Hematopoietic multipotent progenitor cell treated with erythropoietin and hydrocortisone succinate and interleukin-3 and kit ligand, for 6 days (in vitro differentiated cells): ENCODE data around the gene RERE.

Experiments
- DNase-seq: peaks from one replicate; pipeline ENCODE4 v3.0.0-alpha.2; 2015

RERE gene

GRCh38 chr1:8416881-8417280, 400.6 kb downstream of the RERE start:
- DNase-seq = no peak

DNA sequence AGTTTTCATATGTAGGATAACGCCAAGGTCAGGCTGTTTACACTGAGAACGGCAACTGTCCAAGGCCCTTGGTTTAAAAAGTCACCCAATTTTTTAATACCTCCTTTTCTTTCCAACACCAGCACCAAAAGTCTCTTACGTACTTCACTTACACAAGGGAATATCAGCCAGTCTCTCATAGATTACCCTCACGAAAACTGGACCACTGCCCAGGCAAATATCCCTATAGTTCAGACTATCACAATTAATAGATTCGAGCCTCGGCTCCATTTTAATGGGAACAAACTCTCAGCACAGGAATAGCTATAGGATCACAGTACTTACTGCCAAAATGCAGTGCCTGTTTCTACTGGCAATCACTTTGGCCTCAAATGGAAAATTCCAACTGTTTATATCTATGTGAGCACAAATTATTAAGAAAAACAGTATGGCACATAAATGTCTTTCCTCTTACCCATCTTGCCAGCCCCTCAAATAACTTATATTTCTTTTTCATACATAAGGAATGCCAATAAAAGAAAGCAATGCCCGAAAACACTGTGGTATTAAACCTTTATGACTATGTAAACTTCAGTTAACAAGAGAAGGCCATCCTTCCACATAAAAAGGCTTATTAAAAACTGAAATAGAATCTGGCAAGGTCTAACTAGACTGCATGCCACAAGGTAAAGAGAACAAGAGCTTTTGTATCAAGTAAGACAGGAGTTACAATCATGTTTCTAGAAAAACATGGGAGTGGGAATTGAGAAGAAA, 401.7 kb downstream of the RERE start:
- DNase-seq = no peak

DNA sequence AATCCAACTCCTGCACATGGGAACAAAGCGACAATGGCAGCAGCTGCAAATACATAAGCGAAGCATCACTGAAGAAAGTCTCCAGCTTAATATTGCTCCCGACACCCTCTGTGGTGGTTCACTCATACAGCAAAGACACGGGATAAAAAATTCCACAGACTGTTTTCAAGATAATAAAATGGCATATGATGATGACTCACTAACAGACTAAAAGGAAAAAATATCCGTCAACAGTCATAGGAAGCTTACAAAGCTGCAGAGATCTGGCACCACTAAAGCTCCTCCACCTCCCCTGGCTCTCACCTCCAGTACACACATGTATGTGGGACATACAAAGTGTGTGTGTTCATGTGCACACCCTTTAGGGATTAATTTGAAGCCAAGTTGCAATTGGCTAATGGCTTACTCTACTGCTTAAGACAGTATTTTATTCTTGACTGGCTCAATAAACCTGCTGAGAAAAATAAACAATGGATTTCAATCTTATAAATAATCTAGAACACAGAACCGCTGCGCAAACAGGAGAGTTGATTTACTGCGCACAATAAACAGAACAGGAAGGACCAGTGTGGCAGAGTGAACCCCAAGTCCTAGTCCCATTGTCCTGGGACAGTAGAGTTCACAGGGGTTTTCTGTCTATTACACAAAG, 405.1 kb downstream of the RERE start:
- peak; percentile 50 for DNase-seq

GRCh38 chr1:8411803-8412182, 405.6 kb downstream of the RERE start:
- DNase-seq = no peak

DNA sequence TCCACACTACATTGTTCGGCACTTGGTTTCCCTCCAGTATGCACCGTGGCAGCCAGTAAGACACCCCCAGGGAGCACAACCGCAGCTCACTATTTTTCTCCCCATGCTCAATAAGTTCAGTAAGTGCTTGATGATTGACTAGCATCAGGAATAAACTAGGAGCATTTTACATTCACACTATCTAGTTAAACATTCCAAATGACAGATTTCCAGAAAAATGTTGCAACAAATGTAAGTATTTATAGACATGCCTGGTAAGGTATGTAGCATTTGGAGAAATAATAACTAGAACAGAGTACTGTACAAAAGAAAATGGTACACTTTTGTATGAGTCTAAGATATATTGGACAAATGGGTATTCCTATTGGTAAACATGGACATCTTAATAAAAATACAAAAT, 406.6 kb downstream of the RERE start:
- DNase-seq = no peak

- DNase-seq = peak; percentile 43
Measured at GRCh38 chr1:8409606-8410005, 407.8 kb downstream of the RERE start.

- DNase-seq = peak; percentile 82
Measured at GRCh38 chr1:8409106-8409505, 408.3 kb downstream of the RERE start.

DNA sequence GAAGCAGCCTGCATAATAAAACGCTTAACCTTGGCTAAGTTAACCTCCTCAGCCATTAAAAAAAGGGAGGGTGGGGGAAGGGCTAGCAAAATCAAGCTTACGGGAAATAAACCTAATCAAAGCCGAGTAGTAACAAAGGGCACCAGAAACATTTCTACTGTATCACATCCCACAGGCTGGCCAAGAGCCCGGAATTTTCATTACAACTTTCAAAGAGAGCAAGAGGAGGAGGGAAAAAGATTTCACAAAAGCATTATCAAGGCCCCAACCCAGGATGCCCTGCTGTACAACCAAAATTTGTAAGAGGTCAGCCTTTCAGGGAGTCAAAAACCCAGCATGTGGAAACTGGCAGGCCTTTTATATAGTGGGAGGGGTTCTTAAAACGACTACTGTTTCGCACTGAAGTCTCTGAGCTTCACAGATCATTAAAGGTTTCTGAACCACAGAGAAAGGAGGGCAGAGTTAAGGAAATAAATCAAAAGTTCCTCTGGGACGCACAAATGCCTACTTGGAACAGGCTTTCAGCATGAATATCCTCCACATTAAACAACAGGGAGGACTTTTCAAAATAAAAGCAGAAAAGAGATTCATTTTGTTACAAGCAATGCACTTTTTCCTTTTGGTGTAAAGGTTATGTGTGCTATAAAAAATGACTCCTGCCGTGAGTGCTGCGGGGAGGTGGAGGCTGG, 409.1 kb downstream of the RERE start:
- DNase-seq = no peak

DNA sequence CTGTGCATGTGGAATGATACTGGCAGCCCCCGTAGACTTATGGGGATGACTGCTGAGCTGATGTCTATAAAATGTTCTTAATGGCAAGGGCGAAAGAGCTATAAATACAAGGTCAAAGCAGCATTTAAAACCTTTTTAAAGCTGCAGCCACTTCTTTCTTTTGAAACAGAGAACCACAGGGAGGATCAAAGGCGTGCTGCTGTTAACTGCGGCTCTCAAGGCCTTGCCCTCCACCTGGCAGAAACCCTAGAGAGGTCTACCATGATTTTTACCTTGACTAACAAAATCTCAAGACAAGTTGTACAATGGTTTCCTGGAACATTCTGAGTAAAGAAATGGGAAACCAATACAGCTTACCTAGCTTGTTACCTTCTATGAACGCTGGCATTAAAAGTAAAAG, 409.8 kb downstream of the RERE start:
- no peak for DNase-seq

- no peak for DNase-seq
Measured at GRCh38 chr1:8406960-8407359, 410.5 kb downstream of the RERE start.

DNA sequence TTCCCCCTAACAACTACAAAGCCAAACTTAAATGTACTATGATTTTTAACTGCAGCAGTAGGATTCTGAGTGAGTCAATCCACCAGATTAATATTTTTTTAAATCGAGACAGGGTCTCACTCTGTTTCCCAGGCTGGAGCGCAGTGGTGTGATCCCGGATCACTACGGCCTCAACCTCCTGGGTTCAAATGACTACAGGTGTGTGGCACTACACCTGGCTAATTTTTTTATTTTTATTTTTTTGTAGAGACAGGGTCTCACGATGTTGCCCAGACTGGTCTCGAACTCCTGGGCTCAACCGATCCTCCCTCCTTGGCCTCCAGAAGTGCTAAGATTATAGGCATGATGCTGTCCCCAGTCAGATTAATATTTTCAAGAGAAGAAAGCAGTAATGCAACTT, 411.4 kb downstream of the RERE start:
- no peak for DNase-seq

- DNase-seq = no peak
Measured at GRCh38 chr1:8404460-8405370, 412.7 kb downstream of the RERE start.

GRCh38 chr1:8402109-8402710, 415.2 kb downstream of the RERE start:
- DNase-seq = no peak

DNA sequence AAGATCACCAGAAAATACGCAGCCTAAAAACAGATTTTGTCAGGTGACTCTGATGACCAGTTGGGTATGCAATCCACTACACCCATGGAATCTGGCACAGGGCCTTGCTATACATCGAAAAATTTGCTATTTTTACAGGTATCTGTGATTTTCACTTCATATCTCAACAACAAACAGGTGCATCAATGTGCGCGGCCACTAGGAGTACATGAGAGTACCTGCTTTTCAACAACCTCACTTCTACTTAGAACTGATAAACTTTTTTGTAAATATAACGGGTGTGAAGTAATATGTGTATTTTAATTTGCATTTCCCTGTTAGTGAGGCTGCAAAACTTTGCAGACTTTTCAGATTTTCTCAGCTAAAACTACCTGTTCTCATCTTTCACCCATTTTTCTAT, 418.8 kb downstream of the RERE start:
- DNase-seq = no peak

DNA sequence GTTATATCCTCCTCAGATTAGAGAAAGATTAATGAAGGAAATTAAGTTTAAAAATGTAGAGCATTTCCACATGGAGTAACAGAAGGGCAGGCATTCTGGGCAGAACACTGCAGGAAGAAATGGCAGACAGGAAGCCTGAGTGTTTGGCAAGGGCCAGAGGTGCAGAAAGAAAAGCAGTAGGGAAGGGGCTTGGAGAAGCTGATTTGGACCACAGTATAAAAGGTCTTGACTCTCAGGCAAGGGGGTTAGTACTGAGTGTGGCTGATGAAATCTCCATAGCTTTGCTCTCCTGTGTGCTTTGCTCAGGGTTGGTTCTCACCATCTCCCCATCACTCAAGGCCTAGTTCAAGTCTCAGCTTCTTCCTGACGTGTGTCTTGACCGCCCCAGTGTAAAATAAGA, 419.4 kb downstream of the RERE start:
- no peak for DNase-seq

DNA sequence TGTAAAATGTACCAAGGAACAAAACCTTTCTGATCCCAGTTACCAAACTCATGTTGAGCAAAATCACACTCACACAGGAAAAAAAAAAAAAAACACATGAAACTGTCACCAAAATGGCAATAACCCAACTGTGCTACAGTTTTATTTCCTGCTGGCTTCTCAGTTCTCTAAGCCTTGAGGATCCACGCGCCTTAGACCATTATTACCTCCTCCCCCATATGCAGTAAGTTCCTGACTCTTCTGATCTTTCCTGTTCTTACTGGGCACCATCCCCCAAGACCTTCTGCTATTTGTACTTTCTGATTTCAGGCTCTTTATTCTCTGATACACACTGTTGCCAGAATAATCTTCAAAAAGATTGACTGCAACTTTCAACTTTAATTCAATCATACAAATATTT, 419.9 kb downstream of the RERE start:
- no peak for DNase-seq

DNA sequence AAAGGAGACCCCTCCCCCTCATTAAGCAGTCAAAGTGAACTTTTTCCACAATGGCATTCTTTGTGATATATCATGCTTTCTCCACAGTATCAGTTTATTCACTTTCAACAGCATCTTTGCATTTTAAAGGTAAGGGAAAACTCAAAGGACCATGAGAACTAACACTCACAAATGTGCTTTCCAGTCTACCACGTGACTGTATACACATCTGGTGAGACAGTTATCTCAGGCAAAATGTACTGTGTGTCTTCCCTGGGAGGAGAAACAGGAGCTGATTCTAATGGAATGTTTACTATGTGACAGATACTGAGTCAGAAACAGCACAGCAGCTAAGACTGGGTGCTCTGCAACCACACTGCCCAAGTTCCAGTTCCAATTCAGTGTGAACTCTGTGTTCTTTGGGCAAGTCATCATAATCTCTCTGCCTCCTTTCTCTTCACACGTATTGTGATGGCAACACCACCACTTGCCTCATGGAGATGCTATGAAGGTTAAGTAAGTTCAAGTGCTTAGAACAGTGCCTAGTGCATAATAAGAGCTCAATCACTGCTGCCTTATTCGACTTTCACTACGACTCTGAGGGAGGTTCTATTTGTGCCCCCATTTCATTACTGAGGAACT, 420.5 kb downstream of the RERE start:
- DNase-seq = no peak

DNA sequence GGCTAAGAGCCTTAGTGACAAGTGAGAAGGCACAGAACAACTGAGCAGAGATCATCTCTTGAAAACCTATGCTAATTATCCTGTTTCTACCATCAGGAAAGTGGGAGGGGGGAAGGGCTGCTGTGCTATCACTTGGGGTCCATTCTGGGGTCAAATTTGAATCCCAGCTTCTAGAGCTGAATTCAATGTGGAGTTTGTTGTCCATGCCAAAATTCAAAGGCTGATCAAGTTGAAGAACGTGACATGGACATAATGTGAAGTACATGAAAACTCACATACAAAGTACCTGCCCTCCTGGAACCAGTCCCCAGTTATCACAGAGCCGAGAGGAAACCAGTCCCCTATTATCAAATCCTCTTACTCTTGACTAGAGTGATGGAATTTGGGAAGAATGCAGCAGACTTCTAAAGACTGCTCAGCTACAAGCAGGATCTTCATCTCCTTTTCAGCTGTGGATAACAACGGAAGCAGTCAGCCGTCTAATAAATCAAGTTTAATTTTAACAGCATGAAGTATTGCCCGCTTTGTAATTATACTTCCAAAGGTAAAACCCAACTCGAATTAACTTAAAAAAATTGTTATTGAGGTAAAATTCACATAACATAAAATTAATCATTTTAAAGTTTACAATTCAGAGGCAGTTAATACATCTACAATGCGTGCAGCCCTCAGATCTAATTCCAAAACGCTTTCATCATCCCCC, 421.2 kb downstream of the RERE start:
- no peak for DNase-seq

- DNase-seq = peak; percentile 47
Measured at GRCh38 chr1:8395433-8395866, 422.0 kb downstream of the RERE start.

GRCh38 chr1:8394456-8395321, 422.8 kb downstream of the RERE start:
- DNase-seq = no peak
